Gastrocnemius medialis (tissue), 4 donors: ENCODE results near the gene CABLES2.

Experiments used
- POLR2A ChIP-seq, 2 donors: fragments of 450-650 bp; IDR thresholded peaks; one replicate each; pipeline ENCODE4 v1.6.1; 2017; ENCODE audit warnings: antibody characterized with exemption in 2 of 2, mild to moderate bottlenecking in 2 of 2, moderate library complexity in 2 of 2
- TF ChIP-seq, protein P1 (sequence below), 5 experiments: fragments of 450-650 bp in 3 of 5; fragments of 200-600 bp in 2 of 5; sonication (generic) in 2 of 5; IDR thresholded peaks in 4 of 5; conservative IDR thresholded peaks in 1 of 5; 1 replicate in 4 of 5; 2 replicates in 1 of 5; pipeline ENCODE4 v1.5.1; 2016 to 2019; ENCODE audit warnings: antibody characterized with exemption in 5 of 5, mild to moderate bottlenecking in 3 of 5, moderate library complexity in 3 of 5

DNA sequence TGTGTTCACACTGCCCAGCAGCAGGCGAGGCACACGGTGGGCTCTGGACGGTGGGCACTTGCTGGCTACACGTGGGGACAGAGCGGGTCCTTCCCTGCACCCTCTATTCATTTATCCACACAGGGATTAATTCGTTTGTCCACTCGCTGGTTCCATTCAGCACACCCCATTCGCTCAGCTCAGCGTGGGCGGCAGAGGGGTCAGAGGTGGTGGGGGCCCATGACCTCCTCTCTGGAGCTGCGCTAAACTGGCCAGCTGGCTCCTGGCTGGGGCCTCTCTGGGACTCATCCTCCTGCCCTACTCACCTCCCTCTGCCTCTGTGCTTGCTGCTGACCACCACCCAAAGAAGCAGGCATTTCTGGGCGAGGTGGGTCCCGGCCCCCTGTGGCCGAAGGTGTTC is 41.7 kb upstream of the CABLES2 start:
- TF ChIP-seq, protein P1, sequence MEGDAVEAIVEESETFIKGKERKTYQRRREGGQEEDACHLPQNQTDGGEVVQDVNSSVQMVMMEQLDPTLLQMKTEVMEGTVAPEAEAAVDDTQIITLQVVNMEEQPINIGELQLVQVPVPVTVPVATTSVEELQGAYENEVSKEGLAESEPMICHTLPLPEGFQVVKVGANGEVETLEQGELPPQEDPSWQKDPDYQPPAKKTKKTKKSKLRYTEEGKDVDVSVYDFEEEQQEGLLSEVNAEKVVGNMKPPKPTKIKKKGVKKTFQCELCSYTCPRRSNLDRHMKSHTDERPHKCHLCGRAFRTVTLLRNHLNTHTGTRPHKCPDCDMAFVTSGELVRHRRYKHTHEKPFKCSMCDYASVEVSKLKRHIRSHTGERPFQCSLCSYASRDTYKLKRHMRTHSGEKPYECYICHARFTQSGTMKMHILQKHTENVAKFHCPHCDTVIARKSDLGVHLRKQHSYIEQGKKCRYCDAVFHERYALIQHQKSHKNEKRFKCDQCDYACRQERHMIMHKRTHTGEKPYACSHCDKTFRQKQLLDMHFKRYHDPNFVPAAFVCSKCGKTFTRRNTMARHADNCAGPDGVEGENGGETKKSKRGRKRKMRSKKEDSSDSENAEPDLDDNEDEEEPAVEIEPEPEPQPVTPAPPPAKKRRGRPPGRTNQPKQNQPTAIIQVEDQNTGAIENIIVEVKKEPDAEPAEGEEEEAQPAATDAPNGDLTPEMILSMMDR (IDR thresholded peaks at IDR 0.05 in 4 of 5, conservative IDR thresholded peaks at IDR 0.05 in 1 of 5): no peak
- no peak for TF ChIP-seq POLR2A (IDR thresholded peaks at IDR 0.05)
